HCT116 (cell line): ENCODE data around the gene OTOGL. TPM values are rescaled to one million over a fixed set of nuclear protein-coding genes. Genes with fewer than 3 reads are reported as not detected.

Experiments
- ATAC-seq: fragments of 200-7000 bp; cut with Tn5 transposase; 2 replicates; pipeline ENCODE4 v1.9.1; 2020; ENCODE audit warnings: mild to moderate bottlenecking, moderate library complexity
- BruUV-seq: library from RNA; stranded (reverse); fragments of 400-500 nt; replicated peaks from 2 replicates; lab custom pipeline; 2021; lab: Mats Ljungman, UMichigan
- CTCF ChIA-PET: fragments of 300-600 bp; sonication (Branson Sonifier 250); formaldehyde crosslinking; loops from one replicate; lab custom pipeline; 2021; ENCODE audit warnings: antibody characterized with exemption; lab: Charles Lee
- POLR2A ChIA-PET: fragments of 300-600, 350-600 bp; sonication (Branson Sonifier 250); formaldehyde crosslinking; loops from one replicate; lab custom pipeline; 2021; ENCODE audit warnings: antibody characterized with exemption; lab: Charles Lee
- RAD21 ChIA-PET, 2 experiments: fragments of 300-600 bp; sonication (Branson Sonifier 250); formaldehyde crosslinking; loops; one replicate each; lab custom pipeline; 2023; ENCODE audit warnings: low total read pairs in 2 of 2; ENCODE audit not compliant: uncharacterized antibody in 2 of 2, unreplicated experiment in 2 of 2, low non-redundant PET in 1 of 2; lab: Charles Lee
- DNase-seq: peaks from one replicate; pipeline ENCODE4 v3.0.0-alpha.2; 2010; ENCODE audit warnings: low read depth, low spot score
- H2AFZ ChIP-seq: fragments of 200-600 bp; shearing (Covaris generic), sonication (generic); 2 replicates; pipeline ENCODE4 v1.6.1; 2017; ENCODE audit warnings: low read depth, mixed run types, mixed read lengths, antibody characterized with exemption, low read length; ENCODE audit not compliant: poor library complexity, severe bottlenecking
- H3K27ac ChIP-seq: 2 replicates; pipeline ENCODE4 v1.5.1; 2012; ENCODE audit warnings: low read depth, low read length
- H3K27me3 ChIP-seq: fragments of 200-600 bp; sonication (generic); 2 replicates; pipeline ENCODE4 v1.6.1; 2016; ENCODE audit warnings: mixed run types, low read length, mixed read lengths; ENCODE audit not compliant: insufficient read depth
- H3K36me3 ChIP-seq, 2 experiments: fragments of 200-500 bp in 1 of 2; fragments of 200-600 bp in 1 of 2; sonication (Bioruptor generic) in 1 of 2; sonication (generic) in 1 of 2; 2 replicates each; pipeline versions ENCODE4 v1.5.1 to v1.6.1; 2014 to 2016; ENCODE audit warnings: low read length in 2 of 2, inconsistent platforms in 1 of 2, mixed read lengths in 1 of 2, mixed run types in 1 of 2; ENCODE audit not compliant: insufficient read depth in 2 of 2, control insufficient read depth in 1 of 2
- H3K4me1 ChIP-seq, 2 experiments: fragments of 200-600 bp in 1 of 2; sonication (generic) in 1 of 2; 2 replicates each; pipeline versions ENCODE4 v1.5.1 to v1.6.1; 2012 to 2017; ENCODE audit warnings: low read length in 2 of 2, inconsistent platforms in 1 of 2, mild to moderate bottlenecking in 1 of 2, mixed read lengths in 1 of 2, mixed run types in 1 of 2, moderate library complexity in 1 of 2; ENCODE audit not compliant: insufficient read depth in 2 of 2, control insufficient read depth in 1 of 2
- H3K4me2 ChIP-seq: fragments of 200-600 bp; sonication (generic); 2 replicates; pipeline ENCODE4 v1.6.1; 2017; ENCODE audit warnings: mixed run types, low read length, mixed read lengths
- H3K4me3 ChIP-seq, 2 experiments: fragments of 200-600 bp in 1 of 2; sonication (generic) in 1 of 2; replicated peaks in 1 of 2; 2 replicates each; pipeline ENCODE4 v1.5.1; 2011 to 2016; ENCODE audit warnings: low read length in 2 of 2, control low read depth in 1 of 2, low read depth in 1 of 2, mild to moderate bottlenecking in 1 of 2, mixed read lengths in 1 of 2, mixed run types in 1 of 2
- H3K79me2 ChIP-seq: fragments of 200-600 bp; sonication (generic); 2 replicates; pipeline ENCODE4 v1.6.1; 2017; ENCODE audit warnings: mild to moderate bottlenecking, mixed run types, low read length, moderate library complexity, mixed read lengths; ENCODE audit not compliant: insufficient read depth
- H3K9ac ChIP-seq: fragments of 200-600 bp; sonication (generic); 2 replicates; pipeline ENCODE4 v1.6.1; 2016; ENCODE audit warnings: low read length, mixed read lengths
- H3K9me2 ChIP-seq: fragments of 200-600 bp; sonication (generic), shearing (Covaris generic); 2 replicates; pipeline ENCODE4 v1.6.1; 2017; ENCODE audit warnings: mixed run types, mild to moderate bottlenecking, moderate library complexity; ENCODE audit not compliant: insufficient read depth
- H3K9me3 ChIP-seq, 2 experiments: fragments of 200-500 bp in 1 of 2; fragments of 200-600 bp in 1 of 2; sonication (Bioruptor generic) in 1 of 2; sonication (generic) in 1 of 2; 2 replicates each; pipeline ENCODE4 v1.6.1; 2014 to 2017; ENCODE audit warnings: low read length in 2 of 2, mixed read lengths in 2 of 2, inconsistent platforms in 1 of 2, low read depth in 1 of 2, mild to moderate bottlenecking in 1 of 2, mixed run types in 1 of 2, moderate library complexity in 1 of 2; ENCODE audit not compliant: control insufficient read depth in 1 of 2, insufficient read depth in 1 of 2
- H4K20me1 ChIP-seq: fragments of 200-600 bp; sonication (generic), shearing (Covaris generic); 2 replicates; pipeline ENCODE4 v1.6.1; 2017; ENCODE audit warnings: mixed run types, mild to moderate bottlenecking, moderate library complexity; ENCODE audit not compliant: insufficient read depth
- ELF1 ChIP-seq: IDR thresholded peaks from 2 replicates; pipeline ENCODE4 v1.6.1; 2012; ENCODE audit warnings: low read depth, borderline replicate concordance
- FOSL1 ChIP-seq: IDR thresholded peaks from 2 replicates; pipeline ENCODE4 v1.6.1; 2012; ENCODE audit warnings: low read depth
- POLR2A ChIP-seq: IDR thresholded peaks from 2 replicates; pipeline ENCODE4 v1.7.0; 2011; ENCODE audit warnings: borderline replicate concordance; ENCODE audit not compliant: insufficient read depth, insufficient read length; ENCODE audit errors: extremely low read depth
- RAD21 ChIP-seq: IDR thresholded peaks from 2 replicates; pipeline ENCODE4 v1.6.1; 2012; ENCODE audit warnings: low read depth, mild to moderate bottlenecking
- SRF ChIP-seq: IDR thresholded peaks from 2 replicates; pipeline ENCODE4 v1.6.1; 2012; ENCODE audit warnings: low read depth
- TCF7L2 ChIP-seq: IDR thresholded peaks from 2 replicates; pipeline ENCODE4 v1.7.0; 2011; ENCODE audit warnings: borderline replicate concordance, inconsistent platforms; ENCODE audit not compliant: insufficient read depth, insufficient read length; ENCODE audit errors: extremely low read depth
- YY1 ChIP-seq: IDR thresholded peaks from 2 replicates; pipeline ENCODE4 v1.6.1; 2011; ENCODE audit warnings: low read length, low read depth, moderate library complexity, mild to moderate bottlenecking; ENCODE audit not compliant: insufficient replicate concordance; ENCODE audit errors: extremely low read depth
- intact Hi-C: fragments of 100-400 bp; cut with micrococcal nuclease; formaldehyde crosslinking; loops from 2 replicates; pipeline ENCODE4 v1.10.0; 2022
- total RNA-seq: library from RNA; stranded (reverse); gene quantifications from one replicate; pipeline ENCODE4 v1.2.1, GENCODE V29; 2021; ENCODE audit not compliant: unreplicated experiment
- TF ChIP-seq, protein P1 (sequence below): IDR thresholded peaks from 2 replicates; pipeline ENCODE4 v1.6.1; 2012; ENCODE audit warnings: low read depth
- TF ChIP-seq, protein P2 (sequence below): IDR thresholded peaks from 2 replicates; pipeline ENCODE4 v1.6.1; 2012

OTOGL gene
- total RNA-seq, 1 experiment from 2014 or later = not detected

DNA sequence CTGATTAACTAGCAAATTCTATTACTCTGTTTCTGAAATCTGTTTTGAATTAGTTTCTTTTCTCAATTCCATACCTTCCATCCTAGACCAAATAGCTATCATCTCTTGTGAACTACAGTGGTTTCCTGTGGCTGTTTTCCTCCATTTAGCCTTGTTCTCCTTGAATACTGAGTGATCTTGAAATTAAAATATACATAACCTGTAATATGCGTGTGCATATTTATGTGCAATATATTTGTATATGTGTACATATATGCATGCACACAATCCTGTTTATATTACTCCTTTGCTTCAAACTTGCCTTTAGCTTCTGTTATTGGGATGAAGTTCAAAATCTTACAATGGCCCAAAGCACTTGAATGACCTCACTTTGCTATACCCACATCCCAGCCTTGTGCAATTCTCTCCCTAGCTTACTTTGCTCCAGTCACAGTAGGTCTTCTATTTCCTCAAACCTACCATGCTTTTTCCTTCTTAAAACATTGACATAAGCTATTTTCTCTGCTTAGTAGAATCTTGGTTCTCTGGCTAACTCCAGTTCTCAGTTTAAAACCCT, 99.5 kb downstream of the OTOGL start:
- H3K9me2 ChIP-seq = no peaks in the 10 kb centered on the region
- H2AFZ ChIP-seq = no peak overlapping the region
- BruUV-seq = no TSS peak
- H3K9me3 ChIP-seq = no peaks in the 10 kb centered on the region
- H3K27ac ChIP-seq = no peak overlapping the region
- TF ChIP-seq TCF7L2 (no peak), FOSL1 (no peak), POLR2A (no peak), RAD21 (no peak), YY1 (no peak), ELF1 (no peak), SRF (no peak)
- TF ChIP-seq, protein P1, sequence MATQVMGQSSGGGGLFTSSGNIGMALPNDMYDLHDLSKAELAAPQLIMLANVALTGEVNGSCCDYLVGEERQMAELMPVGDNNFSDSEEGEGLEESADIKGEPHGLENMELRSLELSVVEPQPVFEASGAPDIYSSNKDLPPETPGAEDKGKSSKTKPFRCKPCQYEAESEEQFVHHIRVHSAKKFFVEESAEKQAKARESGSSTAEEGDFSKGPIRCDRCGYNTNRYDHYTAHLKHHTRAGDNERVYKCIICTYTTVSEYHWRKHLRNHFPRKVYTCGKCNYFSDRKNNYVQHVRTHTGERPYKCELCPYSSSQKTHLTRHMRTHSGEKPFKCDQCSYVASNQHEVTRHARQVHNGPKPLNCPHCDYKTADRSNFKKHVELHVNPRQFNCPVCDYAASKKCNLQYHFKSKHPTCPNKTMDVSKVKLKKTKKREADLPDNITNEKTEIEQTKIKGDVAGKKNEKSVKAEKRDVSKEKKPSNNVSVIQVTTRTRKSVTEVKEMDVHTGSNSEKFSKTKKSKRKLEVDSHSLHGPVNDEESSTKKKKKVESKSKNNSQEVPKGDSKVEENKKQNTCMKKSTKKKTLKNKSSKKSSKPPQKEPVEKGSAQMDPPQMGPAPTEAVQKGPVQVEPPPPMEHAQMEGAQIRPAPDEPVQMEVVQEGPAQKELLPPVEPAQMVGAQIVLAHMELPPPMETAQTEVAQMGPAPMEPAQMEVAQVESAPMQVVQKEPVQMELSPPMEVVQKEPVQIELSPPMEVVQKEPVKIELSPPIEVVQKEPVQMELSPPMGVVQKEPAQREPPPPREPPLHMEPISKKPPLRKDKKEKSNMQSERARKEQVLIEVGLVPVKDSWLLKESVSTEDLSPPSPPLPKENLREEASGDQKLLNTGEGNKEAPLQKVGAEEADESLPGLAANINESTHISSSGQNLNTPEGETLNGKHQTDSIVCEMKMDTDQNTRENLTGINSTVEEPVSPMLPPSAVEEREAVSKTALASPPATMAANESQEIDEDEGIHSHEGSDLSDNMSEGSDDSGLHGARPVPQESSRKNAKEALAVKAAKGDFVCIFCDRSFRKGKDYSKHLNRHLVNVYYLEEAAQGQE = no peak
- TF ChIP-seq, protein P2, sequence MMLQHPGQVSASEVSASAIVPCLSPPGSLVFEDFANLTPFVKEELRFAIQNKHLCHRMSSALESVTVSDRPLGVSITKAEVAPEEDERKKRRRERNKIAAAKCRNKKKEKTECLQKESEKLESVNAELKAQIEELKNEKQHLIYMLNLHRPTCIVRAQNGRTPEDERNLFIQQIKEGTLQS = no peak
- H3K4me1 ChIP-seq = no peaks in the 10 kb centered on the region
- H3K4me3 ChIP-seq = no peak overlapping the region
- no peaks in the 10 kb centered on the region for H3K27me3 ChIP-seq
- no peaks in the 10 kb centered on the region for H3K79me2 ChIP-seq
- ATAC-seq (no peak), DNase-seq (no peak)
- no peaks in the 10 kb centered on the region for H3K36me3 ChIP-seq
- POLR2A ChIA-PET = no interaction called here
- intact Hi-C loops = loop anchor here (10.0 kb wide), 1 partner anchor 216 kb away; no protein-coding TSS in a partner anchor
- no peak overlapping the region for H3K4me2 ChIP-seq
- CTCF ChIA-PET = interaction anchor here (2.5 kb wide), 1 partner anchor 12 kb away, joined by 7 read pairs; no protein-coding TSS in a partner anchor
- no peak overlapping the region for H3K9ac ChIP-seq
- RAD21 ChIA-PET = no interaction called here
- no peaks in the 10 kb centered on the region for H4K20me1 ChIP-seq
